Lung (tissue), 12 donors: ENCODE data around the gene EIF4E3. TPM values are rescaled to one million over a fixed set of nuclear protein-coding genes. Genes with fewer than 3 reads are reported as not detected.

Experiments used
- ATAC-seq: fragments of 200-7000 bp; cut with Tn5 transposase; one replicate; pipeline ENCODE4 v1.9.1; 2020; ENCODE audit warnings: moderate number of reproducible peaks; ENCODE audit not compliant: insufficient read depth, low FRiP score
- DNase-seq, 3 donors: peaks; one replicate each; pipeline ENCODE4 v3.0.0-alpha.2; 2013 to 2017
- H3K27ac ChIP-seq, 2 donors: one replicate each; pipeline ENCODE4 v1.5.1; 2013; ENCODE audit warnings: mild to moderate bottlenecking in 2 of 2, moderate library complexity in 2 of 2, control low read depth in 1 of 2, inconsistent platforms in 1 of 2, low read depth in 1 of 2, low read length in 1 of 2
- H3K27me3 ChIP-seq, 3 donors: one replicate each; pipeline ENCODE4 v1.5.1; 2013; ENCODE audit warnings: low read length in 2 of 3; ENCODE audit not compliant: control insufficient read depth in 3 of 3, insufficient read depth in 3 of 3
- H3K36me3 ChIP-seq, 4 donors: one replicate each; pipeline ENCODE4 v1.5.1; 2013; ENCODE audit warnings: low read length in 4 of 4, mild to moderate bottlenecking in 1 of 4, moderate library complexity in 1 of 4; ENCODE audit not compliant: control insufficient read depth in 4 of 4, insufficient read depth in 4 of 4
- H3K4me1 ChIP-seq, 5 donors: one replicate each; pipeline ENCODE4 v1.5.1; 2013; ENCODE audit warnings: low read length in 5 of 5, mild to moderate bottlenecking in 2 of 5, moderate library complexity in 1 of 5; ENCODE audit not compliant: control insufficient read depth in 5 of 5, insufficient read depth in 5 of 5
- H3K4me3 ChIP-seq: one replicate; pipeline ENCODE4 v1.5.1; 2013; ENCODE audit warnings: mild to moderate bottlenecking, control low read depth, moderate library complexity
- H3K9ac ChIP-seq, 2 donors: one replicate each; pipeline ENCODE4 v1.5.1; 2013; ENCODE audit warnings: low read length in 2 of 2, control low read depth in 1 of 2; ENCODE audit not compliant: insufficient read depth in 1 of 2
- H3K9me3 ChIP-seq, 4 donors: one replicate each; pipeline ENCODE4 v1.5.1; 2013; ENCODE audit warnings: low read length in 3 of 4, mild to moderate bottlenecking in 1 of 4, moderate library complexity in 1 of 4; ENCODE audit not compliant: control insufficient read depth in 4 of 4, insufficient read depth in 3 of 4
- WGBS, 2 donors: extraction: QIAGEN DNeasy Blood & Tissue Kit; methylation state at CpG; one replicate each; pipeline ENCODE4 v1.1.7; 2013; 5-methylcytosine and 5-hydroxymethylcytosine counted together
- polyA plus RNA-seq, 2 donors: library from polyadenylated mRNA; stranded (reverse); fragments of 200-250 nt; gene quantifications; one replicate each; pipeline ENCODE4 v1.2.1, GENCODE V29; 2013
- total RNA-seq, 2 donors: library from RNA; depleted of rRNA in 1 of 2; stranded (reverse); fragments of >200 nt in 1 of 2; gene quantifications; one replicate each; pipeline ENCODE4 v1.2.1, GENCODE V29; 2014 to 2021
- TF ChIP-seq, protein P1 (sequence below): IDR thresholded peaks from 2 replicates; pipeline ENCODE4 v1.5.1; 2012; ENCODE audit warnings: mild to moderate bottlenecking; ENCODE audit errors: control extremely low read depth, extremely low read depth
- donor health status: control.
- donor health status: control.
- donor health status: Bipolar disorder and iron deficiency.
- donor health status: healthy.
- donor health status: DM: yes; HTN: yes; CAD: no.

EIF4E3 gene
- total and polyA plus RNA-seq, 4 donors = 9.7 to 21.8 (median 12.0) TPM

- ATAC-seq (no peak), DNase-seq (no peak)
- Histone ChIP-seq H3K9me3 (no peaks in the 10 kb centered on the region), H3K27me3 (no peaks in the 10 kb centered on the region), H3K27ac (no peak overlapping the region), H3K4me1 (peaks cover 0 to 15% (median 5%) of the 10 kb centered on the region in 5 donors), H3K36me3 (no peaks in the 10 kb centered on the region), H3K4me3 (no peak overlapping the region), H3K9ac (no peak overlapping the region)
- 83 to 91% methylated on average over 7 of the region's 7 CpGs for WGBS, 2 donors
- TF ChIP-seq, protein P1, sequence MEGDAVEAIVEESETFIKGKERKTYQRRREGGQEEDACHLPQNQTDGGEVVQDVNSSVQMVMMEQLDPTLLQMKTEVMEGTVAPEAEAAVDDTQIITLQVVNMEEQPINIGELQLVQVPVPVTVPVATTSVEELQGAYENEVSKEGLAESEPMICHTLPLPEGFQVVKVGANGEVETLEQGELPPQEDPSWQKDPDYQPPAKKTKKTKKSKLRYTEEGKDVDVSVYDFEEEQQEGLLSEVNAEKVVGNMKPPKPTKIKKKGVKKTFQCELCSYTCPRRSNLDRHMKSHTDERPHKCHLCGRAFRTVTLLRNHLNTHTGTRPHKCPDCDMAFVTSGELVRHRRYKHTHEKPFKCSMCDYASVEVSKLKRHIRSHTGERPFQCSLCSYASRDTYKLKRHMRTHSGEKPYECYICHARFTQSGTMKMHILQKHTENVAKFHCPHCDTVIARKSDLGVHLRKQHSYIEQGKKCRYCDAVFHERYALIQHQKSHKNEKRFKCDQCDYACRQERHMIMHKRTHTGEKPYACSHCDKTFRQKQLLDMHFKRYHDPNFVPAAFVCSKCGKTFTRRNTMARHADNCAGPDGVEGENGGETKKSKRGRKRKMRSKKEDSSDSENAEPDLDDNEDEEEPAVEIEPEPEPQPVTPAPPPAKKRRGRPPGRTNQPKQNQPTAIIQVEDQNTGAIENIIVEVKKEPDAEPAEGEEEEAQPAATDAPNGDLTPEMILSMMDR = no peak
These were observed 4.2 kb downstream of the EIF4E3 start for GRCh38 chr3:71721002-71721401.

- H3K36me3 ChIP-seq = no peaks in the 10 kb centered on the region
- H3K4me1 ChIP-seq = peaks cover 0 to 7% (median 0%) of the 10 kb centered on the region in 5 donors
- ATAC-seq = no peak
- TF ChIP-seq, protein P1 = no peak
- H3K9me3 ChIP-seq = no peaks in the 10 kb centered on the region
- no peak overlapping the region for H3K27ac ChIP-seq
- no peak overlapping the region for H3K9ac ChIP-seq
- WGBS, 2 donors = 39 to 61% methylated on average over 4 of the region's 4 CpGs
- H3K27me3 ChIP-seq = no peaks in the 10 kb centered on the region
- H3K4me3 ChIP-seq = no peak overlapping the region
- no peak for DNase-seq
These were observed 7.1 kb downstream of the EIF4E3 start for GRCh38 chr3:71718072-71718471.

DNA sequence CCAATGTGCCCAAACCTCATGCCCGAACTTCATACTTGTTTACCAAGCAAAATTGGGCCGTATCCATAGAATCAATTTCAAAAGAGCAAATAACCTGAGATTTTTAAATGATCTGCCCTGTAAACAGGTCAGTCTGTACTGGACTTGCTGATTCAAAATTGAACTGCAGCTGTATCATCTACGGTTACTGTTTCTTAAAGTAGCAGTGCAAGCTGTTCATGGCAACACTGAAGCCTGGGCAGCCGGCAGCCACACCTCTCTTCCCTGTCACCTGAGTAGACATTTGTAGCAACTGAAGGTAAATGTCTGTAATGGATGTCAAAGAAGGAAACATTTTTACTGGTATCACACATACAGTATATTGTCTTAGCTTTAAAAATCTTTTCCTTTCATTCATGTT lies 10.6 kb downstream of the EIF4E3 start:
- H3K9me3 ChIP-seq = no peaks in the 10 kb centered on the region
- peaks cover 0 to 5% (median 2%) of the 10 kb centered on the region in 4 donors for H3K36me3 ChIP-seq
- H3K4me3 ChIP-seq = no peak overlapping the region
- H3K27me3 ChIP-seq = no peaks in the 10 kb centered on the region
- no peak overlapping the region for H3K9ac ChIP-seq
- H3K27ac ChIP-seq = no peak overlapping the region
- peaks cover 0 to 7% (median 2%) of the 10 kb centered on the region in 5 donors for H3K4me1 ChIP-seq
- WGBS, 2 donors = 89 to 90% methylated on average over 4 of the region's 4 CpGs
- TF ChIP-seq, protein P1 = no peak
- ATAC-seq (no peak), DNase-seq (no peak)

DNA sequence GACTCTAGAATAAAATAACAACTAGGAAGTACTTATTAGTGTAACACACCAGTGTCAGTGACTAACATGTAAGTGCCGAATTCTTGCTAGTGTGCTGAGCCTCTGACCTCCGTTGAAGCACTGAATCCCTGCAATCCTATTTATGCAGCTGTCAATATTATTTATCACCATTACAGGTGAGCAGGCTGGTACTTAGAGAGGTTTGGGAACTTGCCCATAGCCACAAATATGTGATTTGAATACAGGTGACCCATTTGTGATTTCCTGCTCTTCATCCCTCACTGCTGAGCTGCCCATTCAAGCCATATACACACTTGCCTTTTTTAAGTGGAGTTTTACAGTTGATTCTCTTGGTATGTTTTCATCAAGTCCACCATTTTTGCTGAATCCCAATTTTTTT lies 12.2 kb downstream of the EIF4E3 start:
- no peak for DNase-seq
- Histone ChIP-seq H3K4me3 (no peak overlapping the region), H3K27me3 (no peaks in the 10 kb centered on the region), H3K4me1 (peaks cover 0 to 7% (median 2%) of the 10 kb centered on the region in 5 donors), H3K9ac (no peak overlapping the region), H3K27ac (no peak overlapping the region), H3K36me3 (peaks cover 0 to 5% (median 2%) of the 10 kb centered on the region in 4 donors), H3K9me3 (no peaks in the 10 kb centered on the region)
- TF ChIP-seq, protein P1 = no peak
- ATAC-seq = peak; percentile 56
- 72 to 78% methylated on average over 2 of the region's 2 CpGs for WGBS, 2 donors
